Osteocyte (in vitro differentiated cells): ENCODE data around the gene ELL. TPM values are rescaled to one million over a fixed set of nuclear protein-coding genes. Genes with fewer than 3 reads are reported as not detected.

Experiments
- DNase-seq: peaks from one replicate; pipeline ENCODE4 v3.0.0; 2021; ENCODE audit warnings: mixed read lengths; ENCODE audit not compliant: unreplicated experiment; ENCODE audit errors: extremely low spot score
- H3K27ac Mint-ChIP-seq: one replicate; pipeline ENCODE4 v1.8.0; 2021; ENCODE audit warnings: mild to moderate bottlenecking, mixed read lengths; ENCODE audit not compliant: unreplicated experiment
- H3K27me3 Mint-ChIP-seq: one replicate; pipeline ENCODE4 v1.8.0; 2021; ENCODE audit warnings: mixed read lengths; ENCODE audit not compliant: unreplicated experiment
- H3K36me3 Mint-ChIP-seq: one replicate; pipeline ENCODE4 v1.8.0; 2021; ENCODE audit warnings: mixed read lengths; ENCODE audit not compliant: unreplicated experiment
- H3K4me1 Mint-ChIP-seq: one replicate; pipeline ENCODE4 v1.8.0; 2021; ENCODE audit warnings: mixed read lengths; ENCODE audit not compliant: unreplicated experiment
- H3K4me3 Mint-ChIP-seq: one replicate; pipeline ENCODE4 v1.8.0; 2021; ENCODE audit warnings: mild to moderate bottlenecking, moderate library complexity, mixed read lengths; ENCODE audit not compliant: unreplicated experiment
- H3K9me3 Mint-ChIP-seq: one replicate; pipeline ENCODE4 v1.8.0; 2021; ENCODE audit warnings: mixed read lengths; ENCODE audit not compliant: unreplicated experiment
- total RNA-seq: library from RNA; stranded (reverse); gene quantifications from 2 replicates; pipeline ENCODE4 v1.2.1, GENCODE V29; 2021
- TF ChIP-seq, protein P1 (sequence below): fragments of 200-600 bp; sonication (generic); IDR thresholded peaks from 2 replicates; pipeline ENCODE4 v1.5.0; 2021; ENCODE audit warnings: antibody characterized with exemption, mild to moderate bottlenecking, moderate library complexity

The ELL gene
- total RNA-seq, 1 donor from 2014 or later = 17.6 TPM

DNA sequence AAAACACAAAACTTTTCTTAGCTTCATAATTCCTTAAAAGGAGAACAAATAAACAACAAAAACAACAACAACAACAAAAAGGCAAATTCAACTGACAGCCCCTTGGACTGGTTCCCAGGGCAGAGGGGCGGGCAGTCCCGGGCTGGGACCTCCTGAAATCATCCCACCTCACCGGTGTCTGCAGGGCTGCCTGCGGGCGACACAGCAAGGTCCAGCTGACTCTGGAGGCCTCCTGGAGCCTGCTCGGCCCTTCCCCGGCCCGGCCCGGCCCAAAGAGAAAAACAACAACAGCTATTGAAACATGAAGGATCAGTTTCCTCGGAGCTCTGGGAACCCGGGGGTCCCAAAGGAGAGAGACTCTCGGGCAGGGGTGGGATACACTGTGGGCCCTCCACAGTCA lies 78.9 kb downstream of the ELL start:
- Mint-ChIP-seq H3K4me1 (peaks cover 26% of the 10 kb centered on the region), H3K36me3 (peaks cover 16% of the 10 kb centered on the region), H3K27ac (no peak overlapping the region), H3K4me3 (no peak overlapping the region), H3K27me3 (no peaks in the 10 kb centered on the region), H3K9me3 (no peaks in the 10 kb centered on the region)
- no peak for DNase-seq
- TF ChIP-seq, protein P1, sequence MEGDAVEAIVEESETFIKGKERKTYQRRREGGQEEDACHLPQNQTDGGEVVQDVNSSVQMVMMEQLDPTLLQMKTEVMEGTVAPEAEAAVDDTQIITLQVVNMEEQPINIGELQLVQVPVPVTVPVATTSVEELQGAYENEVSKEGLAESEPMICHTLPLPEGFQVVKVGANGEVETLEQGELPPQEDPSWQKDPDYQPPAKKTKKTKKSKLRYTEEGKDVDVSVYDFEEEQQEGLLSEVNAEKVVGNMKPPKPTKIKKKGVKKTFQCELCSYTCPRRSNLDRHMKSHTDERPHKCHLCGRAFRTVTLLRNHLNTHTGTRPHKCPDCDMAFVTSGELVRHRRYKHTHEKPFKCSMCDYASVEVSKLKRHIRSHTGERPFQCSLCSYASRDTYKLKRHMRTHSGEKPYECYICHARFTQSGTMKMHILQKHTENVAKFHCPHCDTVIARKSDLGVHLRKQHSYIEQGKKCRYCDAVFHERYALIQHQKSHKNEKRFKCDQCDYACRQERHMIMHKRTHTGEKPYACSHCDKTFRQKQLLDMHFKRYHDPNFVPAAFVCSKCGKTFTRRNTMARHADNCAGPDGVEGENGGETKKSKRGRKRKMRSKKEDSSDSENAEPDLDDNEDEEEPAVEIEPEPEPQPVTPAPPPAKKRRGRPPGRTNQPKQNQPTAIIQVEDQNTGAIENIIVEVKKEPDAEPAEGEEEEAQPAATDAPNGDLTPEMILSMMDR = no peak

DNA sequence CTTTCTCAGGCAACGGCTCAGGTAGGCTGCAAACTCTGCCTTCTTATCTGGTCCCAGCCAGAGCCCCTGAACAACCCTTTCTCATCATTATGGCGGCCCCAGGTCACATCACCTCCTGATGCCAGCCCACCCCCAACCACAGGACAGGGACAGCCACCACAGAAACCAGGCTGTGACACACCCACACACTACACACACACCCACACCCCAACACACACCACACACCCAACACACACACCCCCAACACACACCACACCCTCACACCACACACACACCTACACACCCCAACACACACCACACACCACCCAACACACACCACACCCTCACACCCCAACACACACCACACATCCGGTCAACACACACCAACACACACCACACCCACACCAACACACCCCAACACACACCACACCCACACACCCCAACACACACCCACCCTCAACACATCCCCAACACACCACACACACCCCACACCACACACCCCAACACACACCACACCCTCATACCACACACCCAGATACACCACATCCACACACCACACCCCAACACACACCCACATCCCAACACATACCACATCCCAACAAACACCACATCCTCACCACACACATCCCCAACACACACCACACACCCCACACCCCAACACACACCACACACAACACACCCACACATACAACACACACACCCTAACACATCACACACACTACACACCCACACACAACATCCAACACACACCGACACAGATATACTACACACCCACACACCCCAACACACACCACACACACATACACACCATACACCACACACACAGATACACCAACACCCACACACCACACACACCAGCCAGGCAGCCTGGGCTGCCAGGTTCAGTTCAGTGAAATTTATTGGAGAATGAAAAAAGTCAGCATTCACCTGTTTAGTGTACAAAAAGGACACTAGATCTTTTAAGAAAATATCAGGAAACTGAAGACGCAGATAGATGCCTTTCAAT lies 79.8 kb downstream of the ELL start:
- no peaks in the 10 kb centered on the region for H3K27me3 Mint-ChIP-seq
- H3K4me3 Mint-ChIP-seq = no peak overlapping the region
- DNase-seq = no peak
- TF ChIP-seq, protein P1 = no peak
- no peaks in the 10 kb centered on the region for H3K9me3 Mint-ChIP-seq
- H3K36me3 Mint-ChIP-seq = peaks cover 12% of the 10 kb centered on the region
- H3K27ac Mint-ChIP-seq = peak overlapping the region; percentile 55
- H3K4me1 Mint-ChIP-seq = peaks cover 27% of the 10 kb centered on the region

DNA sequence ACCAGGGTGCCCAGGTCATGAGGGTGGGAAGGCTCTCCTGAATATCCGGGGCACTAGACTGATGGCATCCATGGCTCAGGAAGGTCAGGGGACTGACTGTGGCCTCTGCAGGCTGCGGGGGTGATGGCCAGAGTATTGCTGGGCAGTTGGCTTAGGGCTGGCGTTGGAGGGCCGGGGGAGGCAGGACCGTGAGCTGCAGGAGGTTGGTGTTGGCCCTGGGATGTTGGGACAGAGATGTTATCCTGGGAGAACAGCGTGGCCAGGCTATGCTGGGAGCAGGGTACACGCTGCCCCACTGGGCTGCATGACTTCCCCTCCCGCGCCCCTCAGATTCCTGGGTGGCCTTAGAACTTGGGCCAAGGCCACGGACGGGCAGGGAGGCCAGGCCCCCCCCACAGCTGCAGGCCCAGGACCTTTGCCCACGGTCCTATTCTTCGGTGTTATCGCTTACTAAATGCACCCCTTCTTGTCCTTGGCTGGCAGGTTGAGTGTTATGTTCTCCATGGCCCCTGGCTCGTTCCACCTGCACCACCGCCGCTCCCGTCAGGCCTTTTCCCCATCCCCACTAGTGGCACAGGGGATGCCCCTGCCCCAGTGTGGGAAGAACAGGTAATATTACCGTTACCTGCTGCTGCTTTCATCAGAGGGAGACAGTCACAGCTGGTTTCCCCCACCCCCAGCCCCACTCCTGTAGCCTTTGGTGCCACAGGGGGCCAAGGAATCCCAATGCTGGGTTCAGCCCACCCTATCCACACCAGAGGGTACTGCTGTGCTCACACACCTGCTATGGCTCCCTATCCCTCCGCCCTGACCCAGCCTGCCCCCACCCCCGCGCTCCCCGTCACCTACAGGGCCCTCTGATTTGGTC lies 80.7 kb downstream of the ELL start:
- Mint-ChIP-seq H3K4me1 (peaks cover 33% of the 10 kb centered on the region), H3K27ac (no peak overlapping the region), H3K27me3 (no peaks in the 10 kb centered on the region), H3K9me3 (no peaks in the 10 kb centered on the region), H3K36me3 (peaks cover 5% of the 10 kb centered on the region), H3K4me3 (no peak overlapping the region)
- no peak for DNase-seq
- TF ChIP-seq, protein P1 = no peak

DNA sequence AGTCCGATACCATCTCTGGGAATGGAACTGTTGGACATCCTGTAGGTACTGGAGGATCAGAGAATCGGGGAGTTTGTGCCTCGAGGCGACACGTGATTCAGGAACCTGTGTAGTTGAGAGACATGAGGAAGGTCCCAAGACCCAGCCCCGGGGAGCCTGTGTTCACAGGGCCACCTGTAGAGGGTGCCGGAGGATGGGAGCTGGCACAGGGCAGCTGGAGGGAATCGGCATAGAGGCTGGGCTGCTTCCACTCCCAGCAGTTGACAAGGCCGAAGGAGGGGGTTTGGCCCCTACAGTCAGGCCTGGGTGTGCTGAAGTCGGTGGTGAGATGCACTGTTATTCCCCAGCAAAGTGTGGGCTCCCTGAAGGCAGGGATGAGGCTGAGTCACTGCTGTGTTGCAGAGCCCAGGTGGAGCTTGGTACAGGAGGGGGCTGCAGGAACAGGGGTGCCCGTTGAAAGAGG lies 81.4 kb downstream of the ELL start:
- H3K4me3 Mint-ChIP-seq = no peak overlapping the region
- DNase-seq = no peak
- no peaks in the 10 kb centered on the region for H3K9me3 Mint-ChIP-seq
- peaks cover 5% of the 10 kb centered on the region for H3K36me3 Mint-ChIP-seq
- peaks cover 36% of the 10 kb centered on the region for H3K4me1 Mint-ChIP-seq
- TF ChIP-seq, protein P1 = peak; percentile 30
- peak overlapping the region; percentile 56 for H3K27ac Mint-ChIP-seq
- H3K27me3 Mint-ChIP-seq = no peaks in the 10 kb centered on the region

DNA sequence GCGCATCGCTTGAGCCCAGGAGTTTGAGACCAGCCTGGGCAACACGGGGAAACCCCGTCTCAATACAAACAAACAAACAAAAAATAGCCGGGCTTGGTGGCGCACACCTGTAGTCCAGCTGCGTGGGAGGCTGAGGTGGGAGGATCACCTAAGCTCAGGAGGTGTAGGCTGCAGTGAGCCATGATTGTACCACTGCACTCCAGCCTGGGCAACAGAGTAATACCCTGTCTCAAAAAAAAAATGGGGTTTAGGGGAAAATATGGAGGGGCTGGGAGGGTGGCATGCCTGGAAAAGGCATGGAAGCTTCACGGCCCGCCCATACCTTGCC lies 82.0 kb downstream of the ELL start:
- no peak for DNase-seq
- H3K27ac Mint-ChIP-seq = peak overlapping the region; percentile 89
- TF ChIP-seq, protein P1 = no peak
- H3K27me3 Mint-ChIP-seq = no peaks in the 10 kb centered on the region
- peaks cover 5% of the 10 kb centered on the region for H3K36me3 Mint-ChIP-seq
- H3K9me3 Mint-ChIP-seq = no peaks in the 10 kb centered on the region
- H3K4me3 Mint-ChIP-seq = no peak overlapping the region
- H3K4me1 Mint-ChIP-seq = peaks cover 36% of the 10 kb centered on the region
